HG03442 (cell line): ENCODE results near the gene HNRNPA1L2.
"Not testable (repeated sequence)": the region's sequence is repeated elsewhere in the genome, so short reads cannot be mapped to it uniquely, and the experiment has no call there.

Experiments used
- ATAC-seq: cut with Tn5 transposase; IDR thresholded peaks from one replicate; pipeline ENCODE4 v1.9.1; 2021; ENCODE audit warnings: mild to moderate bottlenecking, moderate library complexity; ENCODE audit not compliant: unreplicated experiment

The HNRNPA1L2 gene

GRCh38 chr13:52642131-52642530 is at the start of gene HNRNPA1L2:
Gene HNRNPA1L2, plus strand, starts transcription at chr13:52642431. Its CDS starts 62 bp downstream, at chr13:52642493.
- ATAC-seq = no peak

GRCh38 chr13:52593175-52593574 is 49.1 kb upstream of the HNRNPA1L2 start:
- ATAC-seq = not testable (repeated sequence)

GRCh38 chr13:52593812-52594211 is 48.4 kb upstream of the HNRNPA1L2 start:
- peak; percentile 61 for ATAC-seq

- not testable (repeated sequence) for ATAC-seq
Measured at GRCh38 chr13:52594295-52594694, 47.9 kb upstream of the HNRNPA1L2 start.

- no peak for ATAC-seq
Measured at GRCh38 chr13:52597676-52598075, 44.6 kb upstream of the HNRNPA1L2 start.

GRCh38 chr13:52599037-52599847 is 43.0 kb upstream of the HNRNPA1L2 start:
- peak; percentile 5 for ATAC-seq

GRCh38 chr13:52599848-52600603 is 42.2 kb upstream of the HNRNPA1L2 start:
- ATAC-seq = peak; percentile 65

GRCh38 chr13:52600666-52601065 is 41.6 kb upstream of the HNRNPA1L2 start:
- ATAC-seq = no peak

GRCh38 chr13:52603316-52603715 is 38.9 kb upstream of the HNRNPA1L2 start:
- ATAC-seq = not testable (repeated sequence)

- not testable (repeated sequence) for ATAC-seq
Measured at GRCh38 chr13:52606126-52606525, 36.1 kb upstream of the HNRNPA1L2 start.

GRCh38 chr13:52606795-52607194 is 35.4 kb upstream of the HNRNPA1L2 start:
- ATAC-seq = not testable (repeated sequence)

- not testable (repeated sequence) for ATAC-seq
Measured at GRCh38 chr13:52608184-52608583, 34.0 kb upstream of the HNRNPA1L2 start.

- peak; percentile 74 for ATAC-seq
Measured at GRCh38 chr13:52609013-52609606, 33.1 kb upstream of the HNRNPA1L2 start.

- not testable (repeated sequence) for ATAC-seq
Measured at GRCh38 chr13:52610158-52610557, 32.1 kb upstream of the HNRNPA1L2 start.

- ATAC-seq = no peak
Measured at GRCh38 chr13:52615134-52615801, 27.0 kb upstream of the HNRNPA1L2 start.

- no peak for ATAC-seq
Measured at GRCh38 chr13:52615812-52616211, 26.4 kb upstream of the HNRNPA1L2 start.

- peak; percentile 96 for ATAC-seq
Measured at GRCh38 chr13:52617070-52618060, 24.9 kb upstream of the HNRNPA1L2 start.

GRCh38 chr13:52631083-52631690 is 11.0 kb upstream of the HNRNPA1L2 start:
- ATAC-seq = peak; percentile 58

- no peak for ATAC-seq
Measured at GRCh38 chr13:52638666-52639328, 3.4 kb upstream of the HNRNPA1L2 start.
